ENCODE data around the gene DNLZ. TPM values are rescaled to one million over a fixed set of nuclear protein-coding genes. Genes with fewer than 3 reads are reported as not detected.

DNLZ gene
- total and polyA plus RNA-seq, 9 of the 15 experiments (the other 6 are each of a cell fraction or from before 2014, with no cell fraction given), result 0.17 to 44.6 (median 3.4) TPM

GRCh38 chr9:136410500-136411287 is 47.1 kb upstream of the DNLZ start, which contains the start of the genes ENTR1 and PMPCA (continued):
- TF ChIP-seq, protein P1, sequence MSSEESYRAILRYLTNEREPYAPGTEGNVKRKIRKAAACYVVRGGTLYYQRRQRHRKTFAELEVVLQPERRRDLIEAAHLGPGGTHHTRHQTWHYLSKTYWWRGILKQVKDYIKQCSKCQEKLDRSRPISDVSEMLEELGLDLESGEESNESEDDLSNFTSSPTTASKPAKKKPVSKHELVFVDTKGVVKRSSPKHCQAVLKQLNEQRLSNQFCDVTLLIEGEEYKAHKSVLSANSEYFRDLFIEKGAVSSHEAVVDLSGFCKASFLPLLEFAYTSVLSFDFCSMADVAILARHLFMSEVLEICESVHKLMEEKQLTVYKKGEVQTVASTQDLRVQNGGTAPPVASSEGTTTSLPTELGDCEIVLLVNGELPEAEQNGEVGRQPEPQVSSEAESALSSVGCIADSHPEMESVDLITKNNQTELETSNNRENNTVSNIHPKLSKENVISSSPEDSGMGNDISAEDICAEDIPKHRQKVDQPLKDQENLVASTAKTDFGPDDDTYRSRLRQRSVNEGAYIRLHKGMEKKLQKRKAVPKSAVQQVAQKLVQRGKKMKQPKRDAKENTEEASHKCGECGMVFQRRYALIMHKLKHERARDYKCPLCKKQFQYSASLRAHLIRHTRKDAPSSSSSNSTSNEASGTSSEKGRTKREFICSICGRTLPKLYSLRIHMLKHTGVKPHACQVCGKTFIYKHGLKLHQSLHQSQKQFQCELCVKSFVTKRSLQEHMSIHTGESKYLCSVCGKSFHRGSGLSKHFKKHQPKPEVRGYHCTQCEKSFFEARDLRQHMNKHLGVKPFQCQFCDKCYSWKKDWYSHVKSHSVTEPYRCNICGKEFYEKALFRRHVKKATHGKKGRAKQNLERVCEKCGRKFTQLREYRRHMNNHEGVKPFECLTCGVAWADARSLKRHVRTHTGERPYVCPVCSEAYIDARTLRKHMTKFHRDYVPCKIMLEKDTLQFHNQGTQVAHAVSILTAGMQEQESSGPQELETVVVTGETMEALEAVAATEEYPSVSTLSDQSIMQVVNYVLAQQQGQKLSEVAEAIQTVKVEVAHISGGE (CRISPR knock-in tag; IDR thresholded peaks at IDR 0.05), result peak in 1 of 3 experiments; percentile 57; a peak in 2 of 6 replicates
- TF ChIP-seq SIN3A (IDR thresholded peaks at IDR 0.05; ENCODE audit: borderline replicate concordance in 2 of 2, control insufficient read depth in 1 of 2, low read depth in 2 of 2, low read length in 2 of 2) (peak; percentile 9 to 83; a peak in 3 of 4 replicates), TAF1 (IDR thresholded peaks at IDR 0.05; ENCODE audit: control insufficient read depth, extremely low read depth, insufficient read depth, low read length, severe bottlenecking) (peak; percentile 98), ARID2 (IDR thresholded peaks at IDR 0.05) (no peak), GATAD2B (IDR thresholded peaks at IDR 0.05; ENCODE audit: borderline replicate concordance) (no peak; the same call in 1 of the 2 replicates), HDAC1 (IDR thresholded peaks at IDR 0.05) (peak in 1 of 2 experiments; percentile 88; a peak in 2 of 4 replicates), ZNF146 (CRISPR knock-in tag; IDR thresholded peaks at IDR 0.05; ENCODE audit: unreplicated experiment) (no peak), GABPA (tag; conservative IDR thresholded peaks at IDR 0.05; ENCODE audit: low read depth) (peak; percentile 98), ZNF23 (CRISPR knock-in tag; IDR thresholded peaks at IDR 0.05) (no peak), NEUROD1 (IDR thresholded peaks at IDR 0.05; ENCODE audit: borderline replicate concordance, low read depth, low read length, partially characterized antibody) (peak; percentile 60), ZNF696 (CRISPR knock-in tag; conservative IDR thresholded peaks at IDR 0.05) (no peak), RHOXF2B (CRISPR knock-in tag; conservative IDR thresholded peaks at IDR 0.05) (no peak), MTA3 (IDR thresholded peaks at IDR 0.05; ENCODE audit: borderline replicate concordance) (peak; percentile 40; the same call in 1 of the 2 replicates)
- TF ChIP-seq, protein P2, sequence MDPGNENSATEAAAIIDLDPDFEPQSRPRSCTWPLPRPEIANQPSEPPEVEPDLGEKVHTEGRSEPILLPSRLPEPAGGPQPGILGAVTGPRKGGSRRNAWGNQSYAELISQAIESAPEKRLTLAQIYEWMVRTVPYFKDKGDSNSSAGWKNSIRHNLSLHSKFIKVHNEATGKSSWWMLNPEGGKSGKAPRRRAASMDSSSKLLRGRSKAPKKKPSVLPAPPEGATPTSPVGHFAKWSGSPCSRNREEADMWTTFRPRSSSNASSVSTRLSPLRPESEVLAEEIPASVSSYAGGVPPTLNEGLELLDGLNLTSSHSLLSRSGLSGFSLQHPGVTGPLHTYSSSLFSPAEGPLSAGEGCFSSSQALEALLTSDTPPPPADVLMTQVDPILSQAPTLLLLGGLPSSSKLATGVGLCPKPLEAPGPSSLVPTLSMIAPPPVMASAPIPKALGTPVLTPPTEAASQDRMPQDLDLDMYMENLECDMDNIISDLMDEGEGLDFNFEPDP (CRISPR knock-in tag; IDR thresholded peaks at IDR 0.05), result no peak
- TF ChIP-seq, protein P3, sequence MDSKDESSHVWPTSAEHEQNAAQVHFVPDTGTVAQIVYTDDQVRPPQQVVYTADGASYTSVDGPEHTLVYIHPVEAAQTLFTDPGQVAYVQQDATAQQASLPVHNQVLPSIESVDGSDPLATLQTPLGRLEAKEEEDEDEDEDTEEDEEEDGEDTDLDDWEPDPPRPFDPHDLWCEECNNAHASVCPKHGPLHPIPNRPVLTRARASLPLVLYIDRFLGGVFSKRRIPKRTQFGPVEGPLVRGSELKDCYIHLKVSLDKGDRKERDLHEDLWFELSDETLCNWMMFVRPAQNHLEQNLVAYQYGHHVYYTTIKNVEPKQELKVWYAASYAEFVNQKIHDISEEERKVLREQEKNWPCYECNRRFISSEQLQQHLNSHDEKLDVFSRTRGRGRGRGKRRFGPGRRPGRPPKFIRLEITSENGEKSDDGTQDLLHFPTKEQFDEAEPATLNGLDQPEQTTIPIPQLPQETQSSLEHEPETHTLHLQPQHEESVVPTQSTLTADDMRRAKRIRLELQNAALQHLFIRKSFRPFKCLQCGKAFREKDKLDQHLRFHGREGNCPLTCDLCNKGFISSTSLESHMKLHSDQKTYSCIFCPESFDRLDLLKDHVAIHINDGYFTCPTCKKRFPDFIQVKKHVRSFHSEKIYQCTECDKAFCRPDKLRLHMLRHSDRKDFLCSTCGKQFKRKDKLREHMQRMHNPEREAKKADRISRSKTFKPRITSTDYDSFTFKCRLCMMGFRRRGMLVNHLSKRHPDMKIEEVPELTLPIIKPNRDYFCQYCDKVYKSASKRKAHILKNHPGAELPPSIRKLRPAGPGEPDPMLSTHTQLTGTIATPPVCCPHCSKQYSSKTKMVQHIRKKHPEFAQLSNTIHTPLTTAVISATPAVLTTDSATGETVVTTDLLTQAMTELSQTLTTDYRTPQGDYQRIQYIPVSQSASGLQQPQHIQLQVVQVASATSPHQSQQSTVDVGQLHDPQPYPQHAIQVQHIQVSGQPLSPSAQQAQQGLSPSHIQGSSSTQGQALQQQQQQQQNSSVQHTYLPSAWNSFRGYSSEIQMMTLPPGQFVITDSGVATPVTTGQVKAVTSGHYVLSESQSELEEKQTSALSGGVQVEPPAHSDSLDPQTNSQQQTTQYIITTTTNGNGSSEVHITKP (IDR thresholded peaks at IDR 0.05; ENCODE audit: partially characterized antibody), result no peak

All from K562 (cell line).